K562 (cell line): Measurements from ENCODE around the gene LZTS3. TPM values are rescaled to one million over a fixed set of nuclear protein-coding genes. Genes with fewer than 3 reads are reported as not detected.

Experiments used
- ATAC-seq: fragments of 200-7000 bp; cut with Tn5 transposase; 3 replicates; pipeline ENCODE4 v1.9.1; 2020; ENCODE audit warnings: moderate library complexity
- BruUV-seq: library from RNA; stranded (reverse); fragments of 400-500 nt; replicated peaks from 2 replicates; lab custom pipeline; 2021; lab: Mats Ljungman, UMichigan
- CTCF ChIA-PET: fragments of 300-600 bp; formaldehyde crosslinking; extraction: SDS; loops from one replicate; lab custom pipeline; 2021; ENCODE audit warnings: low intra/inter-chr PET ratio; lab: Yijun Ruan, JAX
- POLR2A ChIA-PET: fragments of 300-600, 350-650 bp; sonication (Branson Sonifier 250); formaldehyde crosslinking; extraction: SDS; loops from one replicate; lab custom pipeline; 2021; ENCODE audit warnings: antibody characterized with exemption, inconsistent platforms; lab: Yijun Ruan, JAX
- DNase-seq, 4 experiments: peaks; one replicate each; pipeline versions ENCODE4 v3.0.0 to v3.0.0-alpha.2; 2011 to 2018; ENCODE audit warnings: low spot score in 3 of 4, mixed read lengths in 3 of 4; ENCODE audit errors: extremely low read depth in 1 of 4
- FAIRE-seq: peaks from 2 replicates; lab custom pipeline; 2011; peaks lifted over from hg19 to GRCh38; lab: Jason Lieb, UNC
- H2AFZ ChIP-seq: 2 replicates; pipeline ENCODE4 v1.6.0; 2011; ENCODE audit warnings: low read depth, low read length, control low read depth, inconsistent platforms
- H3K27ac ChIP-seq: fragments of 200-600 bp; 3 replicates; pipeline ENCODE4 v1.8.0; 2011; ENCODE audit warnings: low read depth, mild to moderate bottlenecking, control low read depth, inconsistent platforms, low read length, moderate library complexity, mixed read lengths; ENCODE audit errors: extremely low read depth
- H3K27me3 ChIP-seq, 2 experiments: fragments of 300-600 bp in 1 of 2; 2 replicates in 1 of 2; 3 replicates in 1 of 2; pipeline versions ENCODE4 v1.6.0 to v1.8.0; 2011; ENCODE audit warnings: inconsistent platforms in 2 of 2, low read length in 2 of 2, mild to moderate bottlenecking in 1 of 2, mixed read lengths in 1 of 2, moderate library complexity in 1 of 2; ENCODE audit not compliant: control insufficient read depth in 2 of 2, insufficient read depth in 2 of 2
- H3K36me3 ChIP-seq: fragments of 300-600 bp; 3 replicates; pipeline ENCODE4 v1.8.0; 2011; ENCODE audit warnings: mild to moderate bottlenecking, low read length, inconsistent platforms; ENCODE audit not compliant: control insufficient read depth, insufficient read depth
- H3K4me1 ChIP-seq, 2 experiments: fragments of 200-600 bp in 1 of 2; replicated peaks in 1 of 2; 2 replicates in 1 of 2; 3 replicates in 1 of 2; pipeline versions ENCODE4 v1.5.1 to v1.8.0; 2011; ENCODE audit warnings: inconsistent platforms in 2 of 2, low read length in 2 of 2, mild to moderate bottlenecking in 1 of 2, mixed read lengths in 1 of 2, moderate library complexity in 1 of 2; ENCODE audit not compliant: control insufficient read depth in 2 of 2, insufficient read depth in 2 of 2
- H3K4me2 ChIP-seq: 2 replicates; pipeline ENCODE4 v1.6.1; 2011; ENCODE audit warnings: low read length, control low read depth, inconsistent platforms, mixed read lengths; ENCODE audit not compliant: insufficient read depth
- H3K4me3 ChIP-seq: fragments of 200-600 bp; sonication (generic), shearing (Covaris generic); 2 replicates; pipeline ENCODE4 v1.5.1; 2016; ENCODE audit warnings: control low read depth, inconsistent platforms
- H3K79me2 ChIP-seq: fragments of 200-600 bp; 3 replicates; pipeline ENCODE4 v1.8.0; 2011; ENCODE audit warnings: low read length, inconsistent platforms; ENCODE audit not compliant: control insufficient read depth, insufficient read depth
- H3K9ac ChIP-seq, 2 experiments: 2 replicates each; pipeline versions ENCODE4 v1.6.0 to v1.6.1; 2011; ENCODE audit warnings: low read depth in 2 of 2, low read length in 2 of 2, control low read depth in 1 of 2, inconsistent platforms in 1 of 2, mild to moderate bottlenecking in 1 of 2, mixed read lengths in 1 of 2; ENCODE audit not compliant: insufficient read depth in 1 of 2
- H3K9me1 ChIP-seq: one replicate; pipeline ENCODE4 v1.6.0; 2011; ENCODE audit warnings: inconsistent platforms, mild to moderate bottlenecking, low read length, moderate library complexity; ENCODE audit not compliant: control insufficient read depth, insufficient read depth
- H3K9me3 ChIP-seq: replicated peaks from 2 replicates; pipeline ENCODE4 v1.5.1; 2011; ENCODE audit warnings: low read depth, low read length, inconsistent platforms; ENCODE audit not compliant: control insufficient read depth, insufficient read depth
- H4K20me1 ChIP-seq: replicated peaks from 2 replicates; pipeline ENCODE4 v1.6.1; 2011; ENCODE audit warnings: low read length, inconsistent platforms, mixed read lengths; ENCODE audit not compliant: control insufficient read depth, insufficient read depth
- NRF1 ChIP-seq, 2 experiments: fragments of 450-650 bp; IDR thresholded peaks in 1 of 2; conservative IDR thresholded peaks in 1 of 2; 2 replicates each; pipeline ENCODE4 v1.6.1; 2014; ENCODE audit warnings: mild to moderate bottlenecking in 2 of 2
- RFX5 ChIP-seq: IDR thresholded peaks from 2 replicates; pipeline ENCODE4 v1.6.1; 2011; ENCODE audit warnings: low read depth, mild to moderate bottlenecking, improper control_type of control experiment, low read length
- WGBS: fragments of 100-300 bp; shearing (Covaris generic); methylation state at CpG from one replicate; pipeline ENCODE4 v1.1.6; 2016; ENCODE audit warnings: low coverage, mixed read lengths; ENCODE audit not compliant: insufficient coverage; ENCODE audit errors: missing lambda C conversion rate; 5-methylcytosine and 5-hydroxymethylcytosine counted together
- in situ Hi-C: fragments of 300-500 bp; cut with MboI; formaldehyde crosslinking; loops from 4 replicates; pipeline ENCODE4 v1.15.0; 2018; ENCODE audit warnings: inconsistent platforms, mixed read lengths
- intact Hi-C: fragments of 100-400 bp; cut with micrococcal nuclease; formaldehyde crosslinking; loops from 2 replicates; pipeline ENCODE4 v1.14.2; 2022
- polyA plus RNA-seq, 8 experiments: library from polyadenylated mRNA; depleted of rRNA in 4 of 8; stranded (reverse) in 5 of 8; unstranded in 3 of 8; fragments of >200 nt; fragmentation: Nextera tagmentation in 2 of 8; fragmentation: Illumina TruSeq in 1 of 8; extraction: Ambion mirVana in 2 of 8; extraction: Trizol in 1 of 8; gene quantifications; 2 replicates each; pipeline versions ENCODE4 v1.2.1 to v1.2.3, GENCODE V29; 2011 to 2014; ENCODE audit warnings: inconsistent platforms in 1 of 8, missing spikeins in 1 of 8
- total RNA-seq, 7 experiments: library from RNA; depleted of rRNA in 6 of 7; stranded (reverse); fragments of >200 nt in 6 of 7; fragmentation: Illumina TruSeq in 2 of 7; extraction: Trizol in 2 of 7; gene quantifications; 2 replicates each; pipeline versions ENCODE4 v1.2.1 to v1.2.3, GENCODE V29; 2011 to 2021; ENCODE audit warnings: low replicate concordance in 1 of 7
- TF ChIP-seq, protein P1 (sequence below), 2 experiments: fragments of 450-650 bp in 1 of 2; sonication (generic) in 1 of 2; formaldehyde crosslinking in 1 of 2; IDR thresholded peaks in 1 of 2; conservative IDR thresholded peaks in 1 of 2; 2 replicates each; pipeline versions ENCODE4 v1.6.1 to v1.8.1; 2016 to 2023; ENCODE audit warnings: mild to moderate bottlenecking in 2 of 2, moderate library complexity in 2 of 2, inconsistent platforms in 1 of 2, missing genetic modification reagents in 1 of 2

The LZTS3 gene
- total and polyA plus RNA-seq, 9 of the 15 experiments (the other 6 are each of a cell fraction or from before 2014, with no cell fraction given): 0.07 to 2.9 (median 2.0) TPM

GRCh38 chr20:3116341-3116740, 57.0 kb downstream of the LZTS3 start:
- BruUV-seq: no TSS peak
- CTCF ChIA-PET: interaction anchor here (0.9 kb wide), 1 partner anchor 67 kb away, joined by 3 read pairs; no protein-coding TSS in a partner anchor
- intact Hi-C loops (no loop called here), in situ Hi-C loops (no loop called here)
- FAIRE-seq: no peak
- H3K27me3 ChIP-seq: no peaks in the 10 kb centered on the region
- H3K9me1 ChIP-seq: no peaks in the 10 kb centered on the region
- no peak overlapping the region; a peak in 1 of 4 replicates for H3K9ac ChIP-seq
- H3K4me3 ChIP-seq: no peak overlapping the region
- H3K36me3 ChIP-seq: peaks cover 11% of the 10 kb centered on the region; the same call in 2 of the 3 replicates
- no peak overlapping the region for H3K27ac ChIP-seq
- H3K4me1 ChIP-seq: peaks cover 0 to 7% of the 10 kb centered on the region in 2 experiments; a peak in 4 of 5 replicates
- H2AFZ ChIP-seq: no peak overlapping the region
- TF ChIP-seq, protein P1, sequence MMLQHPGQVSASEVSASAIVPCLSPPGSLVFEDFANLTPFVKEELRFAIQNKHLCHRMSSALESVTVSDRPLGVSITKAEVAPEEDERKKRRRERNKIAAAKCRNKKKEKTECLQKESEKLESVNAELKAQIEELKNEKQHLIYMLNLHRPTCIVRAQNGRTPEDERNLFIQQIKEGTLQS (IDR thresholded peaks at IDR 0.05): no peak
- TF ChIP-seq, protein P1 (CRISPR knock-in tag; conservative IDR thresholded peaks at IDR 0.05): no peak
- TF ChIP-seq NRF1 (conservative IDR thresholded peaks at IDR 0.05 in 1 of 2, IDR thresholded peaks at IDR 0.05 in 1 of 2) (no peak), RFX5 (no peak)
- TF ChIP-seq, all 486 proteins: peak for 0
- no peaks in the 10 kb centered on the region for H3K9me3 ChIP-seq
- POLR2A ChIA-PET: no interaction called here
- no peak for DNase-seq
- H4K20me1 ChIP-seq: peaks cover 2% of the 10 kb centered on the region; the same call in 1 of the 2 replicates
- no peak for ATAC-seq
- no peak overlapping the region for H3K4me2 ChIP-seq
- 57% methylated on average over 4 of the region's 4 CpGs for WGBS
- no peaks in the 10 kb centered on the region for H3K79me2 ChIP-seq
